Ureter (tissue), 1 donor: ENCODE measurements around the gene RDX. TPM values are rescaled to one million over a fixed set of nuclear protein-coding genes. Genes with fewer than 3 reads are reported as not detected.
"Not testable (repeated sequence)": the region's sequence is repeated elsewhere in the genome, so short reads cannot be mapped to it uniquely, and the experiment has no call there.

ENCODE experiments used
- DNase-seq: peaks from one replicate; pipeline ENCODE4 v3.0.0-alpha.2; 2020; ENCODE audit warnings: low spot score
- total RNA-seq: library from RNA; stranded (reverse); gene quantifications from one replicate; pipeline ENCODE4 v1.2.4, GENCODE V29; 2023
- donor health status: DM: yes; HTN: yes; CAD: no.

Gene RDX
- total RNA-seq: 71.7 TPM

DNA sequence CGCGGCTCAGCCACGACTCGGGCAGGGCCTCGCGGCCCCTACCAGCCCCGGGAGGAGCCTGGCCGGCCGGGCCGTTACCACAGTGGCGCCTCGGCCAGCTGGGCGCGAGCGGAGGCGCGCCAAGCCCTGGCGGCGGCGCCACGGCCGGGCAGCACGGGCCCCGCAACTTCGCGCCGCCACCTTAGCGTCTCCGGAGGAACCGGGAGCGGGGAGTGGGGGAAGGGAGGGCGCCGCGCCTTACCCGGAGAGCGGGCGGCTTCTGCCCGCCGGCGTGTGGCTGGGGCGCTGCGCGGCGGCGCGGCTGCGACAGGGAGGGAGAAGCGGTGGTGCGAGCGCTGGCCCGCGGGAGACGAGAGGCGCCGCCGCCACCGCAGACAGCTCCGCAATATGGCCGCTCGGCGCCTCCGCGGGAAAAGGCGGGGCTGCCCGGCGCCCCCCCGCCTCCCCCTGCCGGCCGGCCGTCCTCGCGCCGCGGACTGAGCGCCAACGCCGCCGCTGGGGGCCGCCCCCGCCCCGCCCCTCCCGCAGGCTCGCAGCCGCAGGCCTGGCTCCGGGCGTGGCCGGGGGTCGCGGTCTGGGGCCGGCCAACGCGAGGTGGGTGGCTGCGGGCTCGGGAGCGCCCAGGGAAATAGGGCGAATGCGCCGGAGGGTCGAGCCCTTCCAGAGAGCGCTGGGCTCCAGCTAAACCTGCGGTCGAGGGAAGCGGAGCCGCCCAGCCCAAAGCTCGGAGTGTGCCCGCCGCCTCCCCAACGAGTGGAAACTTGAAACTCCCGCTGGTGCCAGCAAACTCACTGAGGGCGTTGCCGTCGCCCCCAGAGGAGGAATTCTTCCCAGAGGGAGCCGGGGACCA, at the start of gene RDX:
Gene RDX, minus strand, starts transcription at position 389 of the 850 bp plus-strand sequence. CDS start 16,922 bp downstream, outside the sequence.
- DNase-seq: peak; percentile 69

DNA sequence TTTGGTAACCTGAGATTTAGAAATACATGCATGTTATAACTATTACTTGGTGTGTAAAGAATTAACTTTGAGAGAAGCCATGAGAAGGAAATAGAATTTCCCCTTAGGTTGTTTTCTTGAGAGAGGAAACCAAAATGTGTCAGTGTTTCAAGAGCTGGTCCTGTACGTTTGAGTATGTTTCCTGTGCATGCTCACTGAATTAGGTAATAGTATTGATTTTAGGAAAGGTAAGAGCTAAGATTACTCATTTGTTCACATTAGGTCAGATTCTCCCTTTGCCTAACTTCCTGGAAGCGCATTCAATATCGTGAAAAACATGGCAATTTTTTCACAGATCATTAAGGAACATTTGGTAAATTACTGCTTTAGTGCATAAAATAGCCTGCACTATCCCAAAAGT, 49.3 kb upstream of the RDX start:
- DNase-seq: no peak

DNA sequence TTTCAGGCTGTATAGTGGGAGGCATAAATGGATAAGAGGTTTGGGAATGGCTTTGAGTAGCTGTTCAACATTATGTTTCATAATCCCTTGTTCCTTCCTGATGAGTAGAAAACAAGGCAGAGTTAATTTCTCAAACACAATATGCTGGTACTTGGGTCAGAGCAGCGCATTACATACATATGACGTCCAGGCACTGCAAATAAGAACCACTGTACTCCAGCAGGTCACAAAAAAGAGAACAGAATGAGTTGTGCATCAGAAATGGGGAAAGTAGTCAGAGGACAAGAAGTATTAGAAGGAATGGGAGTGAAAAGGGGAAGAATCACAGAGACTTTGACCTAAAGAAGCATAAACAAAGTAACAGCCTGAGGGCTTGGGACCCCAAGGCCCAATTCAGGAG, 44.0 kb upstream of the RDX start:
- DNase-seq: no peak

DNA sequence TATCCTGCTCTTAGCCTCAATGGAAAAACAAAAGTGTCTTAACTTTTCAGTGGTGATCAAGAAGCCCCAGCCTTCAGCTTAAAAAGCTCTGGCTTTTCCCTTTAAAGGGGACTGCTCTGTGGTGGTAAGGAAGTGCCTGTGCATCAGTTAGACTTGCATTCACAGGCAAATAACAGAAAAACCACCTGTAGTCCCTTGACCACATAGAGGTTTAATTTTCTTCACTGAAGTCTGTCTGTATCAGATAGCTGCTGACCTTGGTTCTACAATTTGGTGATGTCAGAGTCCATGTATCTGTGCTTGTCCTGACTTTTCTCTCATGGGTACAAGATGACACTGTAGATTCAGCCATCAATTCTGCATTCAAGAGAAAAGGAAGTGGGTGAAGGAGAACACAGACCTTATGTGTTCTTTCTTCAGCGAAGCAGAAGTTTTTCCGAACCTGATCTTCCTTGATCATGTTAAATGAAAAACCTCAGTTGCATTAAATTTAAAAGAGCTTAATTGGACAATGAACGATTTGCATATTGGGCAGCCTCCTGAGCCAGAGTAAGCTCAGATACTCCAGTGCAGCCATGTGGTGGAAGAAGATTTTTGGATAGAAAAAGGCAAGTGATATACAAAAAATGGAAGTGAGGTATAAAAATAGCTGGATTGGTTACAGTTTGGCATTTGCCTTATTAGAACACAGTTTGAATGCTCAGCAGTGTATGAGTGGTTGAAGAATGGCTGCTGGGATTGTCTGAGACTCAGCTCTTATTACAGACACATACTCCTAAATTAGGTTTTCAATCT, 43.2 kb upstream of the RDX start:
- no peak for DNase-seq

DNA sequence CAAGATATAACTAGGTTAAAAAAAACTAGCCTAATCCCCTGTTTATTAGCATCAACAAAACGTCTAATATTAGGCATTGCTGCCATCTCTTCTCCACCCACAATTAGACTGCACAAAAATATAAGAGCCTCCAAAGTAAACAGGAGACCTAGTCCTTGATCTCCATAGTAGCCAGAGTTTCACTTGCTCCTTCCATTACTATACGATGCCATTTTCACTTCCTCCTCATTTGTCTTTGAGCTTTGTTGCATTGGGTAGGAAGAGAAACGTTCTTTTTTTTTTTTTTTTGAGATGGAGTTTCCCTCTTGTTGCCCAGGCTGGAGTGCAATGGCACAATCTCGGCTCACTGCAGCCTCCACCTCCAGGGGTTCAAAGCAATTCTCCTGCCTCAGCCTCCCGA, 42.3 kb upstream of the RDX start:
- DNase-seq: no peak

DNA sequence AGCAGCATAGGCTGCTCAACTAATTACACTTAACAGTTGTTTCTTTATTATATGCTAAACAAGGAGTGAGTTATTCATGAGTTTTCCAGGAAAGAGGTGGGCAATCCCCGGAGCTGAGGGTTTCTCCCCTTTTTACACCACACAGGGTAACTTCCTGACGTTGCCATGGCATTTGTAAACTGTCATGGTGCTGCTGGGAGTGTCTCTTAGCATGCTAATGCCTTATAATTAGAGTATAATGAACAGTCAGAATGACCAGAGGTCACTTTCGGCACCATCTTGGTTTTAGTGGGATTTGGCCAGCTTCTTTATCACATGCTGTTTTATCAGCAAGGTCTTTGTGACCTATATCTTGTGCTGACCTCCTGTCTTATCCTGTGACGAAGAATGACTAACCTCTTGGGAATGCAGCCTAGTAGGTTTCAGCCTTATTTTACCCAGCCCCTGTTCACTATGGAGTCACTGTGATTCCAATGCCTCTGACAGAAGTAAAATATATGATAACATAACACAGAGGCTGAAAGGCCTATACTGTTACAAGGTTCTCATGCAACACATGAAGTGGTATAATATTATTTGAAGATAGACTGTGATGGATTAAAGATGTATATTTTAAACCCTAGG, 41.3 kb upstream of the RDX start:
- DNase-seq: no peak

DNA sequence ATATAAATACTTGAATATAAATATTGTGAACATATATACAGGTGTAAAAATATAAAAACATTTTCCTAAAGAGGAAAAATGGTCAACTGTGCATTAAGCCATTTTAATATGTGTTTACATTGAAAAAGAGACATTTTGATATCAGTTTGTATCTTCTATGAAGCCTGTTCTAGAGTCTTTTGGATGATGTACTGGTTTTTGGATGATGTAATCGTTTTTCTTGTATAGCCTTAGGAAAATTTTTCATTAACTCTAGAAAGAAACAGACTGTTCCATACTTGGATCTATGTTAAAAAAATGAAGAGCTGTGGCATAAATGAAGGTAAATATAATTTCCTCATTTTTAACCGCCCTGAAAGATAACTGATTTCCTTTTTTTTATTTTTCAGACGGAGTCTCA, 39.6 kb upstream of the RDX start:
- DNase-seq: no peak

DNA sequence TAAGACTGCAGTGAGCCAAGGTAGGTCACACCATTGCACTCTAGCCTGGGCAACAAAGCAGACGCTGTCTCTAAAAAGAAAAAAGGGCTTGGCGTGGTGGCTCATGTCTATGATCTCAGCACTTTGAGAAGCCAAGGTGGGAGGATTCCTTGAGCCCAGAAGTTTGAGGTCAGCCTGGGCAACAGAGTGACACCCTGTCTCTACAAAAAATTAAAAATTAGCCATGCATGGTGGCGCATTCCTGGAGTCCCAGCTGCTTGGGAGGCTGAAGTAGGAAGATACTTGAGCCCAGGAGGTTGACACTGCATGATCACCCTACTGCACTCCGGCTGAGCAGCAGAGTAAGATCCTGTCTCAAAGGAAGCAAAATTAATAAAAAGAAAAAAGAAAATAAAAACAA, 38.9 kb upstream of the RDX start:
- no peak for DNase-seq

DNA sequence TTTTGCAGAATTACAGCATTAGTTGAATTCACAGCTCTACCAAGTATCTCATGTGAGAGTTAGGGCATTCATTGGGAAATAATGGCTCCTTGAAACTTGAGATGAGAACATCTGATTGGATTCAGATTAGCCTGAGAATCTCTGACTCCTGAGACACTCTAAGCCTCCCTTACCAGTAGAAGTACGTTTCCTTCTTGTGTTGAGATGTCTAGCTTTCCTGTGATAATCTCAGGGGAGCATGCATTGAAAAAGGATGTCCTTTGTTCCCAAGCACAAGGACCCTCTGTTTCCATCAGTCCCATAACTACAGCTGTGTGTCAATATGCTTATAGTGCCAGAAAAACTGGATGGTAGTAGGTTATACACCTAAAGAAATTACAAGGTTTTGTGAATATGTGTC, 35.2 kb upstream of the RDX start:
- DNase-seq: no peak

DNA sequence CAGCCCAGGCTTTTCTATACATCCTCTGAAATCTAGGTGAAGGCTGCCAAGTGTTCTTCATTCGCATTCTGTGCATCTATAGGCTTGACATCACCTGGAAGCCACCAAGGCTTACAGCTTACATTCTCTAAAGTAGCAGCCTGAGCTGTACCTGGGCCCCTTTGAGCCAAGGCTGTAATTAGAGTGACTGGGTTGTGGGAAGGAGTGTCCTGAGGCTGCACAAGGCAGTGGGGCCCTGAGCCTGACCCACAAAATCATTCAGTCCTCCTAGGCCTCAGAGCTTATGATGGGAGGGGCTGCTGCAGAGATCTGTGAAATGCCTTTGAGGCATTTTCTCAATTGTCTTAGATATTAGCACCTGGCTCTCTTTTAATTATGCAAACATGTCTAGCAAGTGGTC, 33.0 kb upstream of the RDX start:
- no peak for DNase-seq

DNA sequence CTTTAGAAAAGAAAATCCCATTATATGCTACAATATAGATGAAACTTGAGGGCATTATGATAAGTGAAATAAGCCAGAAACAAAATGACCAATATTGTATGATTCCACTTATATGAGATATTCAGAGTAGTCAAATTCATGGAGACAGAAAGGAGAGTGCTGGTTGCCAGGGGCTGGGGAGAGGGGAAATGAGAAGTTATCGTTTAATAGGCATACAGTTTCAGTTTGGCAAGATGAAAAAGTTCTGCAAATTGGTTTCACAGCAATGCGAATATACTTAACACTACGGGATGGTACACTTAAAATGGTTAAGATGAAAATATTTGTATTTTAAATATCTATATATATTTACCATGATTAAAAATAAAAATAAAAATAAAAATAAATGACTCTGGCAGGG, 31.1 kb upstream of the RDX start:
- no peak for DNase-seq

DNA sequence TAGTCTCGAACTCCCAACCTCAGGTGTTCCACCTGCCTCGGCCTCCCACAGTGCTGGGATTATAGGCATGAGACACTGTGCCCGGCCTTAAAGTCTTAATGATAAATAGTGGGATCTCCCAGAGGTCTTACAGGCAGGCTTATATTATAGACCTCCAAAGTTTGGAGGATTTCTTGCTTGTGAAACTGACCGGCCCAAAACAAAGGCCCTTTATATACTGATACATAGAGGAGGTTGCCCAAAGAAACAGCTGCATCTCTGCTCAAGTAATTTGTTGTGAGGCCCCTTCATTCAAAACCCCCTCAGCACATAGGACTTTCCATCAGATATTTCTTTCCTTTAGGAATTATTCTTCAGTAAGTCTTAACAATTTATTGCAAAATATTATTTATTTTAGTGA, 27.4 kb upstream of the RDX start:
- no peak for DNase-seq

DNA sequence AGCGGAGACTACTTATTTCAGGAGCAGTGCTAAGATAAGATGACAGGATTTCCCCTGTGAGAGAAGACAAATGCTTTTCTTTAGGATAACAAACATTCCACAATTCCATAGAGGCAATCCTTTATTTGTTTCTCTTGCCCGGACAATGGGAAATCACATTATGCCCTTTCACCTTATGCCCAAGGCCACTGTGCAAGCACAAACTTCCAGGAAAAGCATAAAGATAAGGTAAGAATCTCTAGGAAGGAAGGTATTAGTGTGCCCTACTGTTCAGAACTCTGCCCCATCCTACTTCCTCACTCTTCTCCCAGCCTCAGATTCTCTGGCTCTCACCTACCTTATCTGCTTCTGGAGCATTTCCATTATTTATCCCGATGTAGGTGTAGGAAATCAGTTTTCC, 23.1 kb upstream of the RDX start:
- no peak for DNase-seq

DNA sequence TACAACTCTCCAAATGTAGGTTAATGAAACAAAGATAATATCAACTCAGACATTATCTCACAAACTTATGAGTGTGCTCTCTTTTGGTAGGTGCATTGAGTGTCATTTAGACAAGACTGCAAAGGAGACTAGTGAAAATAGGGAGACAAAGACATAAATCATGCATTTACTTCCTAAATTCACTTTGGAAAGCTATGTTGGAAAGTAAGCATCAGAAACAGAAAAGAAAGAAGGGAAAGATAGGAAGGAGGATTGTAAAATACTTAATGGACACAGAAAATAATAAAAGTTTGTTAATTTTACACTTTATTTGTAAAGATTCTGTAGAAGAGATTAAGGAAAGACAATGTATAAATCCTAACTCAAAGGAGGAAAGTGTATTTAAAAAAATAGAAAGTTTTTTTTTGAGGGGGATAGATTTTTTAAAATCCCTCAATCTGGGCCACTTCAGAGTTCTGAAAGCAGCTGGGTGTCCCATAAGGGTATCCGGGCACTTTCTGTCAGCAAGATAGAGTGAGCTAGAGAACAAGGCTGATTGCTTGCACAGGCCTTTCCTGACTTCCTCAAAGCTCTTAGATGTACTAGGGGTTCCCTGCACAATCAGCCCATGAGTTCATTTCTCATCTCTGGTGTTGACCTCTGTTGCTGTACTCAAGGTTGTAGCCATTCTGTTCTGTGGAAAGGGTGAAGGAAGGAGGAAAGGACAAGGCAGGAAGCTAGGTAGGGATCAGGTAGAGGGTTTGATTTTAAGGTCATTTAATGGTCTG, 22.4 kb upstream of the RDX start:
- DNase-seq: no peak

DNA sequence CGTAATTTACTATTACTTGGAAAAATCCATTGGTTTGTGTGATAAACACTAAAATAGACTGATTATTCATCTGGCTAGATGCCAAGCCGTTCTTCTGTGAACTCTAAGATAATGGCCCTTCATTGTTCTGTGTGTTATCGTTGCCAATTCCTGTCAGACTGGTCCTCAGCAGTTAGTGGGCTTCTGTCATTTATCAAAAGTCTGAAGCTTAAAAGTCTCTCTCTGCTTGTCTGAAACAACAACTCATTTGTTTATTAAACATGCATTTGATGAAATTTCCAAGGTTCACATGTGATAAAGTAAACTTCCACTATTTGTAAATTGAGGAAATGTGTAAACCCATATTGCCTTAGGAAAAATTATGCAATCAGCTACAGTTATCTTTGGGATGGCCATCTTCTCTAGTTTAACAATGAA, 21.1 kb upstream of the RDX start:
- DNase-seq: no peak

DNA sequence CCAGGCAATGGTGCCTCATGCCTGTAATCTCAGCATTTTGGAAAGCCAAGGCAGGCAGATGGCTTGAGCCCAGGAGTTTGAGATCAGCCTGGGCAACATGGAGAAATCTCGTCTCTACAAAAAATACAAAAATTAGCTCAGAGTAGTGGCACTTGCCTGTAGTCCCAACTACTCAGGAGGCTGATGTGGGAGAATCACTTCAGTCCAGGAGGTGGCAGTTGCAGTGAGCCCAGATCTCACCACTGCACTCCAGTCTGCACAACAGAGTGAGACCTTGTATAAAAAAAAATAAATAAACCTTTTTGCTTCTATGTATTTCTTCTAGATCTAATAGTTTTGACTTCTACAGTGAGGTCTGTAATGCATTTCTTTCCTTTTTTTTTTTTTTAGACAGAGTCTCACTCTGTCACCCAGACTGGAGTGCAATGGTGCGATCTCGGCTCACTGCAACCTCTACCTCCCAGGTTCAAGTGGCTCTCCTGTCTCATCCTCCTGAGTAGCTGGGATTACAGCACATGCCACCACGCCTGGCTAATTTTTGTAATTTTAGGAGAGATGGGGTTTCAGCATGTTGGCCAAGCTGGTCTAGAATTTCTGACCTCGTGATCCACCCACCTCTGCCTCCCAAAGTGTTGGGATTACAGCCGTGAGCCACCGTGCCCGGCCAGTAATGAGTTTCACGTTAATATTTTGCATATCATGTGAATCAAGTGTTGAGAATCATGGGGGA, 18.1 kb upstream of the RDX start:
- DNase-seq: no peak

DNA sequence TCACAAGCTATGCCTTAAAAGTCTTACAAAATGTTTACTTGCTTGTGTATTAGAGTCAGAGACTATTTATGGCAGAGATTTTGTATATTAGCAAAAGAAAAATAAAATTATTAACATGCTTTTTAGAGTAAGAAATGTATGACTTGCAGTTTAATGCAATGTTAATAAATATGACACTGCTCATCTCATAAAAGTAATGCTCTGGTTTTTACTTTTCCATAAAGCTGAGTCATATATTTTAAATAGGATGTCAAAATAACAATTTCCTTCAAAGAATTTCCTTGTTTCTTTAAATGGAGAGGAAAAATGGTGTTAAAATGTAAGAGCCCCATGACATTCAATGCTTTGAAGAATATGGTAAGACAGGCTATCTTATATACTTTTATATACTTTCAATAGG, 16.3 kb upstream of the RDX start:
- DNase-seq: no peak

DNA sequence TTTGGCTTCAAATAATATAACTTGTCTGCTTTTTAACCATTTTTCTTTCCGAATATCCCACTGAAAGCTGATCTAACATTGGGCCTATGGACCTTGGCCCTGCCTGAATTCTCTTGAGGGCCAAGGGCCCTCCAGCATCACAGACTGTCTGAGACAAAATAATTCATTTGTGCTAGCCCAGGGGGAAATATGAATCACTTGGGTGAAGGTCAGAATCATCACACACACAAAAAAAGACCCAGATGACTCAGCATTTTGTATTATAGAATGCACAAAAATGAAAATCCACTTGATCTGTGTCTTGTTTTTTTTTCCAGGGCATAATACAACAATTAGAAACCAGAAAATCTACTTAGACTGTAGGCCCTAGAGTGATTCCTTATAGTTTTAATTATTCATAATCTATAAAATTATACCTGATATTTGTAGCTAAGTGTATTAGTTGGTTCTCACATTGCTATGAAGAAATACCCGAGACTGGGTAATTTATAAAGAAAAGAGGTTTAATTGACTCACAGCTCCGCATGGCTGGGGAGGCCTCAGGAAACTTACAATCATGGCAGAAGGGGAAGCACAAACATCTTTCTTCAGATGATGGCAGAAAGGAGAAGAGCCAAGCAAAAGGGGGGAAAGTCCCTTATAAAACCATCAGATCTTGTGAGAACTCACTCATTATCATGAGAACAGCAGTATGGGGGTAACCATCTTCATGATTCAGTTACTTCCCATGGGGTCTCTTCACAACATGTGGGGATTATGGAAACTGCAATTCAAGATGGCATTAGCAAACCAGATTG, 15.6 kb upstream of the RDX start:
- no peak for DNase-seq

DNA sequence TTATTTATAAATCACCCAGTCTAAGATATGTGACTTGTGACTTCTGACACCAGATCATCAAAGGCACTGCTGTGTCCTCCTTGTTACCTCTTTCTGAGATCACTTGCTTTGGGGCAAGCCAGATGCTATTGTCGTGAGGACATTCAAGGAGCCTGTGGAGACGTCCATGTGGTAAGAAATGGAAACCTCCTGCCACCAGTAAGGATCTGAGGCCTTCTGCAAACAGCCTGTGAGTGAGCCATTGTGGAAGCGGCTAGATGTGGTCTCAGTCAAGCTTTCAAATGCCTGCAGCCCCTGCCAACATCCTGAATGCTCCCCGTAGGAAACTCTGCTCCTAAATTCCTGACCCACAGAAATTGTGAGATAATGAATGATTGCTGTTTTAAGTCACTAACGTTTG, 11.7 kb upstream of the RDX start:
- no peak for DNase-seq

DNA sequence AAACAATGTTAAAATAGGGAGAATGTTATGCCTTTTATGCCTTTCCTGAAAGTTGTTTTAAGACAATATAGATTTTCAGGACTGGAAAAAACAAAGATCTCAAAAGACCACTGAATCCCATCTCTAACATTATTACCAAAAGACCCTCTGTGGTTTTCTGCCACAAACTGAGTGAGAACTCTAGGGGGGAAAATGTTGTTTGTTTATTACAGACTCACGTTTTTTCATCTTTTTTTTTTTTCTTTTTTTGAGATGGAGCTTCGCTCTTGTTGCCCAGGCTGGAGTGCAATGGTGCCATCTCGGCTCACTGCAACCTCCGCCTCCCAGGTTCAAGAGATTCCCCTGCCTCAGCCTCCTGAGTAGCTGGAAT, 9.6 kb upstream of the RDX start:
- DNase-seq: not testable (repeated sequence)
